Suprapubic skin (tissue), 4 donors: ENCODE data around the gene ARHGEF25. TPM values are rescaled to one million over a fixed set of nuclear protein-coding genes. Genes with fewer than 3 reads are reported as not detected.
"Not testable (repeated sequence)": the region's sequence is repeated elsewhere in the genome, so short reads cannot be mapped to it uniquely, and the experiment has no call there.

Source experiments
- DNase-seq, 2 donors: peaks; one replicate each; pipeline ENCODE4 v3.0.0-alpha.2; 2019; ENCODE audit warnings: low spot score in 2 of 2
- H3K27ac ChIP-seq: fragments of 200-600 bp; sonication (generic); one replicate; pipeline ENCODE4 v1.5.1; 2019
- H3K27me3 ChIP-seq: fragments of 200-600 bp; sonication (generic); one replicate; pipeline ENCODE4 v1.5.1; 2019
- H3K36me3 ChIP-seq: fragments of 200-600 bp; sonication (generic); one replicate; pipeline ENCODE4 v1.5.1; 2019
- H3K4me1 ChIP-seq: fragments of 200-600 bp; sonication (generic); one replicate; pipeline ENCODE4 v1.5.1; 2019
- H3K4me3 ChIP-seq: fragments of 200-600 bp; sonication (generic); one replicate; pipeline ENCODE4 v1.5.1; 2019; ENCODE audit warnings: mild to moderate bottlenecking
- H3K9me3 ChIP-seq: fragments of 200-600 bp; sonication (generic); one replicate; pipeline ENCODE4 v1.5.1; 2019
- EP300 ChIP-seq: sonication (generic); formaldehyde crosslinking; IDR thresholded peaks from one replicate; pipeline ENCODE4 v1.6.1; 2017; ENCODE audit warnings: antibody characterized with exemption
- POLR2A ChIP-seq, 2 donors: fragments of 450-650 bp; IDR thresholded peaks; one replicate each; pipeline ENCODE4 v1.6.1; 2017; ENCODE audit warnings: antibody characterized with exemption in 2 of 2, mild to moderate bottlenecking in 2 of 2, moderate library complexity in 2 of 2
- POLR2AphosphoS5 ChIP-seq, 3 donors: sonication (generic); formaldehyde crosslinking; IDR thresholded peaks; one replicate each; pipeline ENCODE4 v1.6.1; 2017; ENCODE audit warnings: antibody characterized with exemption in 3 of 3
- WGBS: methylation state at CpG from one replicate; pipeline ENCODE4 v1.1.5; 2018; 5-methylcytosine and 5-hydroxymethylcytosine counted together
- total RNA-seq, 4 donors: library from RNA; depleted of rRNA; stranded (reverse); fragments of >200 nt; gene quantifications; one replicate each; pipeline ENCODE4 v1.1.0, GENCODE V29; 2016
- TF ChIP-seq, protein P1 (sequence below), 2 donors: fragments of 200-600 bp in 1 of 2; fragments of 450-650 bp in 1 of 2; sonication (generic) in 1 of 2; IDR thresholded peaks; one replicate each; pipeline ENCODE4 v1.5.1; 2016 to 2019; ENCODE audit warnings: antibody characterized with exemption in 2 of 2, mild to moderate bottlenecking in 1 of 2, moderate library complexity in 1 of 2

Gene ARHGEF25
- total RNA-seq, 4 donors from 2014 or later = 4.0 to 13.3 (median 7.9) TPM

DNA sequence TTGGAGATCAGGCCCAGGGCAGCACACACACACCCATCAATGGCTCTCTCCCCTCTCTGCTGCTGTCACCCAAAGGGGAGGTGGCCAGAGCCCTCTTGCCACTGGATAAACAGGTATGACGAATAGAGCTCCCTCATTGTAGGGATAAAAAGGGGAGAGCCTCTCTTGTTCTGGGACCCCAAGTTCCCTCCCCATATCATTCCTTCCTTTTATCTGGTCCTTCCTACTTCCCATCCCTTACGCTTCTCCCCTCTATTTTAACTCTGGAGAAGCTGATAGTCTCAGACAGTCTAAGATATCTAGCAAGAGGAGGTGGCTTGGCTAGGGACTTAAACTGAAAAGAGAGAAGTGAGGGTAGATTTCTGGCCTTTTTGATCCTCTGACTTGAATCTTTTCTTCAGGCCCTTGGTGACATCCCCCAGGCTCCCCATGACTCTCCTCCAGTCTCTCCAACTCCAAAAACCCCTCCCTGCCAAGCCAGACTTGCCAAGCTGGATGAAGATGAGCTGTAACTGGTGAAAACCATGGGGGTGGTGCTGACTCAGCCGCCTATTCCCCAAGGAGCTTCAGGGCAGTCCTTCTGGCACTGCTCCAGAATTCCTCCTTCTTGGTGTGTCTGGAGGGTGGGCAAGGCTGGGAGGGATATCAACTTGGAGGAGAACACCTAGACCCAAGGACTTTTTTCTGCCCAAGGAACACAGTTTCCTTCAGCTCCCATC lies 5.3 kb downstream of the ARHGEF25 start:
- H3K36me3 ChIP-seq = peaks cover 2% of the 10 kb centered on the region
- no peak overlapping the region for H3K27ac ChIP-seq
- H3K9me3 ChIP-seq = no peaks in the 10 kb centered on the region
- TF ChIP-seq, protein P1, sequence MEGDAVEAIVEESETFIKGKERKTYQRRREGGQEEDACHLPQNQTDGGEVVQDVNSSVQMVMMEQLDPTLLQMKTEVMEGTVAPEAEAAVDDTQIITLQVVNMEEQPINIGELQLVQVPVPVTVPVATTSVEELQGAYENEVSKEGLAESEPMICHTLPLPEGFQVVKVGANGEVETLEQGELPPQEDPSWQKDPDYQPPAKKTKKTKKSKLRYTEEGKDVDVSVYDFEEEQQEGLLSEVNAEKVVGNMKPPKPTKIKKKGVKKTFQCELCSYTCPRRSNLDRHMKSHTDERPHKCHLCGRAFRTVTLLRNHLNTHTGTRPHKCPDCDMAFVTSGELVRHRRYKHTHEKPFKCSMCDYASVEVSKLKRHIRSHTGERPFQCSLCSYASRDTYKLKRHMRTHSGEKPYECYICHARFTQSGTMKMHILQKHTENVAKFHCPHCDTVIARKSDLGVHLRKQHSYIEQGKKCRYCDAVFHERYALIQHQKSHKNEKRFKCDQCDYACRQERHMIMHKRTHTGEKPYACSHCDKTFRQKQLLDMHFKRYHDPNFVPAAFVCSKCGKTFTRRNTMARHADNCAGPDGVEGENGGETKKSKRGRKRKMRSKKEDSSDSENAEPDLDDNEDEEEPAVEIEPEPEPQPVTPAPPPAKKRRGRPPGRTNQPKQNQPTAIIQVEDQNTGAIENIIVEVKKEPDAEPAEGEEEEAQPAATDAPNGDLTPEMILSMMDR (IDR thresholded peaks at IDR 0.05) = no peak
- TF ChIP-seq POLR2A (IDR thresholded peaks at IDR 0.05) (no peak), POLR2AphosphoS5 (IDR thresholded peaks at IDR 0.05) (no peak), EP300 (no peak)
- WGBS = 75% methylated on average over 3 of the region's 3 CpGs
- peaks cover 26% of the 10 kb centered on the region for H3K4me1 ChIP-seq
- DNase-seq = no peak
- H3K27me3 ChIP-seq = peaks cover 45% of the 10 kb centered on the region
- no peak overlapping the region for H3K4me3 ChIP-seq

DNA sequence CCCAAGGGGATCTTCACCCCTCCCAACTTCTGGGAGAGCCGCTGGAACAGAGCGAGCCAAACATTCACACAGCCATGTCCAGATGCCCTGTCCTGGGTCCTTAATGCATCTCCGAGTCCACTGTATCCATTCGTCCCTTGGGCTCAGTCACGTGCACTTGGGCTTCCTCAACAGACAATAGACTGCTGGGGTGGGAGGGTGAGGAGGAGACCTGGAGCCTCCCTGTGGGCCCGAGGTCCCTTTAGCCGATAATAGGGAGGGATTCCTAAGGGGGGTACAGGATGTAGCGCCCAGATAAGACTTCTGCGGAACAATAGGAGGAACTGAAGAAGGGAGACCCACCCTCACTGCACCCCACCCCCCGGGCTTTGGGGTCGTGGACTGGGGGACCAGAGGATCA lies 6.7 kb downstream of the ARHGEF25 start:
- H3K4me1 ChIP-seq = peaks cover 23% of the 10 kb centered on the region
- no peak for TF ChIP-seq POLR2AphosphoS5 (IDR thresholded peaks at IDR 0.05)
- no peak for TF ChIP-seq POLR2A (IDR thresholded peaks at IDR 0.05)
- TF ChIP-seq EP300 = no peak
- TF ChIP-seq, protein P1 (IDR thresholded peaks at IDR 0.05) = no peak
- H3K27me3 ChIP-seq = peaks cover 53% of the 10 kb centered on the region

DNA sequence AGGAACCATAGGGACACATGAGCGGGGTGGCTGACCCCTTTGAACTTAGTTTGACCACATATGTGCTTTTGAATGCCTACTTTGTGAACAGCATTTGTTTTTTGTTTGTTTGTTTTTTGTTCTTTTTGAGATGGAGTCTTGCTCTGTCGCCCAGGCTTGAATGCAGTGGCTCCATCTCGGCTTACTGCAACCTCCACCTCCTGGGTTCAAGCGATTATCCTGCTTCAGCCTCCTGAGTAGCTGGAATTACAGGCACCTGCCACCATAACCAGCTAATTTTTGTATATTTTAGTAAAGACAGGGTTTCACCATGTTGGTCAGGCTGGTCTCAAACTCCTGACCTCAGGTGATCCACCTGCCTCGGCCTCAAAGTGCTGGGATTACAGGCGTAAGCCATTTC lies 7.2 kb downstream of the ARHGEF25 start:
- 96% methylated on average over 6 of the region's 6 CpGs for WGBS
- not testable (repeated sequence) for DNase-seq, H3K27ac ChIP-seq, H3K36me3 ChIP-seq, H3K9me3 ChIP-seq, H3K4me3 ChIP-seq
- H3K4me1 ChIP-seq = peaks cover 23% of the 10 kb centered on the region
- H3K27me3 ChIP-seq = peaks cover 57% of the 10 kb centered on the region

More for the DNA sequence above, 6.7 kb downstream of the ARHGEF25 start:
- Histone ChIP-seq H3K9me3 (no peaks in the 10 kb centered on the region), H3K27ac (no peak overlapping the region), H3K36me3 (peaks cover 2% of the 10 kb centered on the region), H3K4me3 (no peak overlapping the region)
- 68% methylated on average over 11 of the region's 11 CpGs for WGBS
- DNase-seq = no peak

DNA sequence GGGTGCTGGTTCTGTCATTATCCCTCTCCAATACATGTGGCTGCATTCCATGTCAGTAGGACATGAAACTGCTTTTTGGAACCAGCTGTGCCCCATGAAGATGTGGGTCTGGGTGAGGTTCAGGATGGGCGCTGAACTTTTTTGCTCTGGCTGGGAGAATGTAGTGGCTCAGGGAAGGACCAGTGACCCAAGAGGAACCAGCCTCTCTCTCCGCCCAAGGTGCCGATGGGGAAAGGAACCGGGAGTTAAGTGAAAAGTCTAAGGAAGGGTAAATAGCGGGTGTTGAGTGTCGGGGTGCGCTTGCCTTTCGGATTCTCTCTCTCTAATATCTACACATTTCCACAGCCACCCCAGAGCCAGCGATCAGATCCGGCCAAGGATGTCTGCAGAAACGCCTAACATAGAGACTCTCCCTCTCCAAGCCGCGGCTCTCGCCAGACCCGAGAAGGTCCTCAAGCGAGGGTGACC lies 7.8 kb downstream of the ARHGEF25 start:
- peaks cover 23% of the 10 kb centered on the region for H3K4me1 ChIP-seq
- no peak overlapping the region for H3K27ac ChIP-seq
- no peak for DNase-seq
- H3K36me3 ChIP-seq = no peaks in the 10 kb centered on the region
- no peaks in the 10 kb centered on the region for H3K9me3 ChIP-seq
- peak overlapping the region; percentile 16 for H3K4me3 ChIP-seq
- H3K27me3 ChIP-seq = peaks cover 57% of the 10 kb centered on the region
- WGBS = 72% methylated on average over 16 of the region's 16 CpGs
- TF ChIP-seq, protein P1 (IDR thresholded peaks at IDR 0.05) = no peak
- TF ChIP-seq POLR2AphosphoS5 (IDR thresholded peaks at IDR 0.05) = no peak
- TF ChIP-seq POLR2A (IDR thresholded peaks at IDR 0.05) = no peak
- no peak for TF ChIP-seq EP300

DNA sequence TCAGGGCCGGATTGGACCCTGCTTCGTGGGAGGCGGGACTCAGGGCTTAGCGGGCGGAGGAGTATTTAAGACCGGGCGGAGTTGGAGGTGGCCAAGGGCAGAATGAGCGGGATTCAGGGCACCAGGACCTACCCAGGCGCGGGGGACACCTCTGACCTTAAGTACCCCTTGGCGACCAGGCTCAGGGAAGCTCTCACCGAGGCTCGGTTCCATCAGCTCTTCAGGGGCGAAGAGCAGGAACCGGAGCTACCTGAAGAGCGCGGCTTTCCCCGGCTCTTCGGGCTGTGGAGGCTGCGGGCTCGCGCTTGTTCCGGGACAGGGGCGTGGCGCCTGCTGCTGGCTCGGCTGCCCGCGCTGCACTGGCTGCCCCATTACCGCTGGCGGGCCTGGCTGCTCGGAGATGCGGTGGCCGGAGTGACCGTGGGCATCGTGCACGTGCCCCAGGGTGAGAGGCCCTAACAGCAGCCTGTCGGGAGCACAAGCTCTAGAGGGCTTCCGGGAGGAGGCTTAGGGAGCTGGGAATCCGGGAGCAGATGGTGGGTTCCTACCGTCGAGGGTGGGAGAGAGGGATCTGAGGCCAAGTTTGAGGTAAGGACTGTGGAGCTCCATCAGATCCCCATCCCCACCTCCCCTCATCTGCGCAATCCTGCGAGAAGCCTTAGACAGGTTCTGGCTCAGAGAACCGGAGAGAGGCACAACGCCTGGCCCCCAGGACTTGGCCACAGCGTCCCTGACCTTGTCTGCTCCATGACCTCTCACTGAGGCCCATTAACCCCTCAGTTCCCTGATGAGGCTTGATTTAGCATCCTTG lies 8.4 kb downstream of the ARHGEF25 start:
- no peak for DNase-seq
- Histone ChIP-seq H3K4me3 (peak overlapping the region; percentile 16), H3K27me3 (peaks cover 61% of the 10 kb centered on the region), H3K27ac (no peak overlapping the region), H3K4me1 (peaks cover 23% of the 10 kb centered on the region), H3K36me3 (no peaks in the 10 kb centered on the region), H3K9me3 (no peaks in the 10 kb centered on the region)
- WGBS = 45% methylated on average over 18 of the region's 46 CpGs
- TF ChIP-seq POLR2AphosphoS5 (IDR thresholded peaks at IDR 0.05) (no peak), EP300 (no peak), POLR2A (IDR thresholded peaks at IDR 0.05) (no peak)
- TF ChIP-seq, protein P1 (IDR thresholded peaks at IDR 0.05) = no peak
